ENCODE measurements around the gene RRP15.

The RRP15 gene

DNA sequence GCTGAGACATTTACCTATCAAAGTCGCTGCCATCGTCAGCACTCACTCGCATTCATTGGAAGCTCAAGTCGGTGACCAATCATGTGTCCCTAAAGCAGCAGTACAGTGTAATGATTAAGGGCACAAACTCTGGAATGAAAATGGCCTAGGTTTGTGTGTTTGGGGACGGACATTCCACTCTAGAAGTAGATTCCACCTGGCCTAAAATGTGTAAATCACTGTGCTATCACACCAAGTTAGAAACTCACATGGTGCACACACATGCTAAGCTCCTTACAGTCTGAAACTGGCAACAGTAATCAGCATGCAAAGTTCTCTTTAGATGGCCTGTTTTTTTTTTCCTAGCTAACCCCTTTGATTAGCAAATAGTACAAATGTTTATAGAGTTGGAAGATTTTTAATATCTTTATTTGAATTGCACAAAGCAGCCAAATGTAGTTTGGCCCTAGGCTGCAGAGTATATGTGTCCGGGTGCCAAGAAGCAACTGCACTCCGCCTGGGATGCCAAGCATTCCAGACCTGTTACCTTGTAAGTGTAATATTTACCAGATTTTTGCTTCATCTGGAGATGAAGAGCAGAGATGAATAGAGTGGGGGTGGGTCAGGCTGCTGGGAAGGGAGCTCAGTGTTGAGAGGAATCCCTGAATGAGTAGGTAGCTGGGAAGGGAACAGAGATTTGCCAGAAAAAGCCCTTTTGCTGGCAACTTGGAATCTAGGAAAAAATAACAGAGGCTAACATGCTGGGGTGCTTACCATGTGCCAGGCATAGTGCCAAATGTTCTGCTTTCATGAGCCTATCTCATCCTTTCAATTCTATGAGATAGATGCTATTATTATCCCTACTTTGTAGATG, 95.3 kb downstream of the RRP15 start:
- no peak overlapping the region for H3K4me3 ChIP-seq (ENCODE audit: low read depth, low read length)
- DNase-seq (ENCODE audit: low read depth, low spot score) = no peak
- no peak for TF ChIP-seq CTCF (IDR thresholded peaks at IDR 0.05; ENCODE audit: insufficient read depth, low read length, missing control alignments)
- ChIA-PET POLR2A (interaction anchor here (1.1 to 1.3 kb wide), 3 partner anchors 34 to 150 kb away, joined by 3 to 5 read pairs (median 4); no protein-coding TSS in a partner anchor), CTCF (interaction anchor here (0.8 kb wide), 1 partner anchor 15 kb away, joined by 3 read pairs; no protein-coding TSS in a partner anchor)

DNA sequence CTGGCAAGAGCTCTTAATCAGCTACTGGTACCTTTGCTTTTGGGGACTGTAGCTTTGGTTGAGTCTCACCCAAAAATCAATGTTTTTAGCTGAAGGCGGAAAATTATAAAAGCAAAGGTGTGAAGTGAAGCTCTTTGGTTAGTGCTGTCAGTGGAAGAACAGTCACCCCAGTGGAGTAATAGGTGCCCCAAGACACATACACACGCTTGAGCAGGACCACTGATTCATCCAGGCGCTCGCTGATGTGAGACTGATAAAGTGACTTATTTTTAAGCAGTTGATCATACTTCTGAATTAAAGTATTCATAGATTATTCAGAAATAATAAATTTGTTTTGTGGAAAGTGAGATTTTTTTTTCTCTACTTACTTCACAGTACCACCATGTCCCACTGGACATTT, 97.2 kb downstream of the RRP15 start:
- no peak for TF ChIP-seq CTCF (IDR thresholded peaks at IDR 0.05; ENCODE audit: insufficient read depth, low read length, missing control alignments)
- no peak overlapping the region for H3K4me3 ChIP-seq (ENCODE audit: low read depth, low read length)
- CTCF ChIA-PET = interaction anchor here (1.0 kb wide), 1 partner anchor 18 kb away, joined by 3 read pairs; no protein-coding TSS in a partner anchor
- POLR2A ChIA-PET = no interaction called here
- DNase-seq (ENCODE audit: low read depth, low spot score) = no peak

DNA sequence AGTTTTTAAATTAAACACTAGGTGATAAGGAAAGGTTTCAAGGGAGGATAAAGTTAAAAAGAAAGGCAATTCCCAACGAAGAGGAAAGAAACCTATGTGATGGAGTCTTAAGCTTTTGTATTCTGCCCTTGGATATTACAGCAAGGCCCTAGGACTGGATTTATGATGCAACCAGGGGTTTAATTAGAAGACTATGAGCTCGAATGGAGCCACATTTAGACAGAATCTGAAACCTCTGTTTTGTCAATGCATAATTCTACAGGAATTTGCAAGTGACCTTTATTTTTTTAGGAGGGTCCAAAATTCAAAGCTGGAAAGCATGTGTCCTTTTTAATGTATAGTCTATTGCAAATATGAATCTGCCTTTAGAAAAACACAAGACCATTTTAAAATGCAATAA, 98.0 kb downstream of the RRP15 start:
- ChIA-PET CTCF (interaction anchor here (1.5 kb wide), 1 partner anchor 936 kb away, joined by 3 read pairs; no protein-coding TSS in a partner anchor), POLR2A (no interaction called here)
- DNase-seq (ENCODE audit: low read depth, low spot score) = no peak
- no peak overlapping the region for H3K4me3 ChIP-seq (ENCODE audit: low read depth, low read length)
- no peak for TF ChIP-seq CTCF (IDR thresholded peaks at IDR 0.05; ENCODE audit: insufficient read depth, low read length, missing control alignments)

DNA sequence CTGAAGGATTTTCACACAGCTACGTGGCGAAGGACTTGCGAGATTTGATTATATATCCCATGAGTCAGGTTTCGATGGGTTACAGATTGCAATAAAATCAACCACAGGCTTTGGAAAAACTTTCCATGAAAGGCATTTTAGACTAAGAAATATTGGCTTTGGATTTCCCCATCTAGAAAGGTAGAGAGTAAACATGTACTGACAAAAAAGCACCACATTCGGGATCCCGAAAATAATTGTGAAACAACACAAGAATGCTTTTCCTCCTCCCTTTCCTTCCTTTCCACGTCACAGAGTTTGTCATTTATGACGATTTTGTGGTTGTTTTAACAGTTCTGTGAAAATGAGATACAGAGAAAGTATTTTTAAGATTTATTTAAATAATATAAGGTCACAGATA, 98.6 kb downstream of the RRP15 start:
- DNase-seq (ENCODE audit: low read depth, low spot score) = no peak
- ChIA-PET POLR2A (no interaction called here), CTCF (interaction anchor here (1.5 kb wide), 1 partner anchor 935 kb away, joined by 3 read pairs; no protein-coding TSS in a partner anchor)
- H3K4me3 ChIP-seq (ENCODE audit: low read depth, low read length) = no peak overlapping the region
- TF ChIP-seq CTCF (IDR thresholded peaks at IDR 0.05; ENCODE audit: insufficient read depth, low read length, missing control alignments) = no peak

DNA sequence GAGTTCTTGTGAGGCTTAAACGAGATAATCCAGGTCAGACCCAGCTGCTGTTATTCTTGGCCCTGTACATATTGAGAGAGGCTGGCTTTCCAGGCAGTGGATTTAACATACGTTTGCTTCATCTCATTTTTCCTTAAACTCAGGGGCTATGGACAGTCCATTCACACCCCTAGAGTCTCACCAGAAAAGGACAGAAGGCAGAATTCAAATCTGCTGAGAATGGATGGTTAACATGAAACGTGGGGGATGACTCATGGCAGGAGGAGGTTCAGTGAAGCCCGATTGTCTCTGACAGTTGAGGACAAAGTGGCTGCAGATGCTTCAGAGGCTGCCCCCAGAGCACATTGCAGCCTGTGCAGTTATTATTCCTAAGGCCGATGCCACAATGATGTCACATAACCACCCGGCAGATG, 99.5 kb downstream of the RRP15 start:
- H3K4me3 ChIP-seq (ENCODE audit: low read depth, low read length) = no peak overlapping the region

More for the DNA sequence above, 99.5 kb downstream of the RRP15 start:
- DNase-seq (ENCODE audit: low read depth, low spot score) = no peak
- CTCF ChIA-PET = interaction anchor here (0.7 kb wide), 1 partner anchor 168 kb away, joined by 3 read pairs; no protein-coding TSS in a partner anchor
- TF ChIP-seq CTCF (IDR thresholded peaks at IDR 0.05; ENCODE audit: insufficient read depth, low read length, missing control alignments) = no peak
- POLR2A ChIA-PET = no interaction called here
